HepG2 (cell line): Measurements from ENCODE around the gene GLTPD2. TPM values are rescaled to one million over a fixed set of nuclear protein-coding genes. Genes with fewer than 3 reads are reported as not detected.
A peak's percentile ranks its signal among the peaks of the same experiment; 100 is the strongest.

ENCODE experiments used
- CENPT ChIP-seq: sonication (generic); formaldehyde crosslinking; IDR thresholded peaks from 2 replicates; pipeline ENCODE4 v1.8.0; 2022; ENCODE audit warnings: low read depth, mild to moderate bottlenecking, moderate library complexity, missing genetic modification reagents
- MED1 ChIP-seq: sonication (generic); formaldehyde crosslinking; IDR thresholded peaks from 2 replicates; pipeline ENCODE4 v1.4.0; 2020; ENCODE audit warnings: missing genetic modification reagents
- MTF2 ChIP-seq: sonication (generic); formaldehyde crosslinking; IDR thresholded peaks from 2 replicates; pipeline ENCODE4 v1.5.0; 2020; ENCODE audit warnings: missing genetic modification reagents, borderline replicate concordance
- RAD51 ChIP-seq: fragments of 450-650 bp; IDR thresholded peaks from 2 replicates; pipeline ENCODE4 v1.6.1; 2016; ENCODE audit warnings: borderline replicate concordance
- RARG ChIP-seq: sonication (generic); formaldehyde crosslinking; IDR thresholded peaks from 2 replicates; pipeline ENCODE4 v1.4.0; 2020; ENCODE audit warnings: low read depth, mild to moderate bottlenecking, missing genetic modification reagents
- SIN3A ChIP-seq: IDR thresholded peaks from 2 replicates; pipeline ENCODE4 v1.6.1; 2011; ENCODE audit warnings: low read depth, mild to moderate bottlenecking, control low read depth, low read length, borderline replicate concordance
- TBX2 ChIP-seq: sonication (generic); formaldehyde crosslinking; IDR thresholded peaks from 2 replicates; pipeline ENCODE4 v1.5.0; 2020; ENCODE audit warnings: missing genetic modification reagents, mild to moderate bottlenecking, borderline replicate concordance
- ZKSCAN1 ChIP-seq: fragments of 150-350 bp; IDR thresholded peaks from 2 replicates; pipeline ENCODE4 v1.6.1; 2014; ENCODE audit warnings: low read length
- ZKSCAN8 ChIP-seq: IDR thresholded peaks from 2 replicates; pipeline ENCODE4 v1.6.1; 2016; ENCODE audit warnings: borderline replicate concordance, missing genetic modification reagents, missing compliant biosample characterization
- ZMYM3 ChIP-seq: sonication (generic); formaldehyde crosslinking; IDR thresholded peaks from 2 replicates; pipeline ENCODE4 v1.5.1; 2020; ENCODE audit warnings: mild to moderate bottlenecking, missing genetic modification reagents
- ZMYM4 ChIP-seq: sonication (generic); formaldehyde crosslinking; IDR thresholded peaks from 2 replicates; pipeline ENCODE4 v1.8.1; 2023; ENCODE audit warnings: mild to moderate bottlenecking, missing genetic modification reagents
- ZNF33B ChIP-seq: sonication (generic); formaldehyde crosslinking; IDR thresholded peaks from 2 replicates; pipeline ENCODE4 v1.5.1; 2020; ENCODE audit warnings: mild to moderate bottlenecking, missing genetic modification reagents
- ZNF782 ChIP-seq: sonication (generic); formaldehyde crosslinking; IDR thresholded peaks from 2 replicates; pipeline ENCODE4 v1.4.0; 2020; ENCODE audit warnings: missing genetic modification reagents, mild to moderate bottlenecking, borderline replicate concordance
- polyA plus RNA-seq, 8 experiments: library from polyadenylated mRNA; depleted of rRNA in 3 of 8; stranded (reverse) in 7 of 8; unstranded in 1 of 8; fragments of >200 nt; fragmentation: Illumina TruSeq in 4 of 8; extraction: Trizol in 4 of 8; gene quantifications; 2 replicates each; pipeline versions ENCODE4 v1.2.1 to v1.2.3, GENCODE V29; 2011 to 2016; ENCODE audit warnings: low read depth in 4 of 8, missing spikeins in 1 of 8, mixed read lengths in 1 of 8; ENCODE audit not compliant: insufficient read depth in 1 of 8
- total RNA-seq, 5 experiments: library from RNA; depleted of rRNA; stranded (reverse); fragments of >200 nt; fragmentation: Illumina TruSeq; extraction: Trizol; gene quantifications; 2 replicates each; pipeline ENCODE4 v1.2.3, GENCODE V29; 2016; ENCODE audit warnings: low read depth in 1 of 5
- TF ChIP-seq, protein P1 (sequence below): sonication (generic); formaldehyde crosslinking; IDR thresholded peaks from 2 replicates; pipeline ENCODE4 v1.4.0; 2020; ENCODE audit warnings: missing genetic modification reagents
- TF ChIP-seq, protein P2 (sequence below): sonication (generic); formaldehyde crosslinking; IDR thresholded peaks from 2 replicates; pipeline ENCODE4 v1.4.0; 2020; ENCODE audit warnings: mild to moderate bottlenecking, missing genetic modification reagents, borderline replicate concordance
- TF ChIP-seq, protein P3 (sequence below): sonication (generic); formaldehyde crosslinking; IDR thresholded peaks from 2 replicates; pipeline ENCODE4 v1.4.0; 2020; ENCODE audit warnings: mild to moderate bottlenecking, missing genetic modification reagents
- TF ChIP-seq, protein P4 (sequence below): sonication (generic); formaldehyde crosslinking; IDR thresholded peaks from 2 replicates; pipeline ENCODE4 v1.4.0; 2020; ENCODE audit warnings: low read depth, mild to moderate bottlenecking, missing genetic modification reagents
- TF ChIP-seq, protein P5 (sequence below): sonication (generic); formaldehyde crosslinking; IDR thresholded peaks from 2 replicates; pipeline ENCODE4 v1.4.0; 2020; ENCODE audit warnings: missing genetic modification reagents, low read depth, mild to moderate bottlenecking, borderline replicate concordance
- TF ChIP-seq, protein P6 (sequence below): sonication (generic); formaldehyde crosslinking; IDR thresholded peaks from 2 replicates; pipeline ENCODE4 v1.4.0; 2020; ENCODE audit warnings: mild to moderate bottlenecking, missing genetic modification reagents

GLTPD2 gene
- total and polyA plus RNA-seq, 2 of the 13 experiments (the other 11 are each of a cell fraction or from before 2014, with no cell fraction given): 7.5 to 12.9 TPM

DNA sequence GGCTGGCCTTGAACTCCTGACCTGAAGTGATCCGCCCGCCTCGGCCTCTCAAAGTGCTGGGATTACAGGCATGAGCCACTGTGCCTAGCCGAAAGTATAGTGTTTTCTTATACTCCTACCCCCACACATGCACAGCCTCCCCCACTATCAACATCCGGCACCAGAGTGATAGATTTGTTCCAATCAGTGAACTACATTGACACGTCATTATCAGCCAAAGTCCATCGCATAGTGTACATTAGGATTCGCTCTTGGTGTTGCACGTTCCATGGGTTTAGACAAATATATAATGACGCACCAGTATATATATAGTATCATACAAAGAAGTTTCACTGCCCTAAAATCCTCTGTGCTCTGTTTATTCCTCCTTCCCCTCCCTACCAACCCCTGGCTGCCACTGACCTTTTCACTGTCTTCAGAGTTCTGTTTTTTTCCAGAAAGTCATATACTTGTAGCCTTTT is 29.0 kb upstream of the GLTPD2 start (continued):
- TF ChIP-seq ZNF33B (CRISPR knock-in tag): no peak
- no peak for TF ChIP-seq MTF2 (CRISPR knock-in tag)
- TF ChIP-seq, protein P1, sequence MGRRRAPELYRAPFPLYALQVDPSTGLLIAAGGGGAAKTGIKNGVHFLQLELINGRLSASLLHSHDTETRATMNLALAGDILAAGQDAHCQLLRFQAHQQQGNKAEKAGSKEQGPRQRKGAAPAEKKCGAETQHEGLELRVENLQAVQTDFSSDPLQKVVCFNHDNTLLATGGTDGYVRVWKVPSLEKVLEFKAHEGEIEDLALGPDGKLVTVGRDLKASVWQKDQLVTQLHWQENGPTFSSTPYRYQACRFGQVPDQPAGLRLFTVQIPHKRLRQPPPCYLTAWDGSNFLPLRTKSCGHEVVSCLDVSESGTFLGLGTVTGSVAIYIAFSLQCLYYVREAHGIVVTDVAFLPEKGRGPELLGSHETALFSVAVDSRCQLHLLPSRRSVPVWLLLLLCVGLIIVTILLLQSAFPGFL (CRISPR knock-in tag): no peak
- no peak for TF ChIP-seq CENPT
- peak; percentile 76; the same call in 1 of the 2 replicates for TF ChIP-seq ZKSCAN8 (CRISPR knock-in tag)
- TF ChIP-seq ZMYM3: peak; percentile 72
- TF ChIP-seq RARG: no peak
- TF ChIP-seq ZNF782: no peak
- TF ChIP-seq, protein P2, sequence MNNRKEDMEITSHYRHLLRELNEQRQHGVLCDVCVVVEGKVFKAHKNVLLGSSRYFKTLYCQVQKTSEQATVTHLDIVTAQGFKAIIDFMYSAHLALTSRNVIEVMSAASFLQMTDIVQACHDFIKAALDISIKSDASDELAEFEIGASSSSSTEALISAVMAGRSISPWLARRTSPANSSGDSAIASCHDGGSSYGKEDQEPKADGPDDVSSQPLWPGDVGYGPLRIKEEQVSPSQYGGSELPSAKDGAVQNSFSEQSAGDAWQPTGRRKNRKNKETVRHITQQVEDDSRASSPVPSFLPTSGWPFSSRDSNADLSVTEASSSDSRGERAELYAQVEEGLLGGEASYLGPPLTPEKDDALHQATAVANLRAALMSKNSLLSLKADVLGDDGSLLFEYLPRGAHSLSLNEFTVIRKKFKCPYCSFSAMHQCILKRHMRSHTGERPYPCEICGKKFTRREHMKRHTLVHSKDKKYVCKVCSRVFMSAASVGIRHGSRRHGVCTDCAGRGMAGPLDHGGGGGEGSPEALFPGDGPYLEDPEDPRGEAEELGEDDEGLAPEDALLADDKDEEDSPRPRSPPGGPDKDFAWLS (CRISPR knock-in tag): peak; percentile 35; the same call in 1 of the 2 replicates
- TF ChIP-seq SIN3A: no peak
- TF ChIP-seq, protein P3, sequence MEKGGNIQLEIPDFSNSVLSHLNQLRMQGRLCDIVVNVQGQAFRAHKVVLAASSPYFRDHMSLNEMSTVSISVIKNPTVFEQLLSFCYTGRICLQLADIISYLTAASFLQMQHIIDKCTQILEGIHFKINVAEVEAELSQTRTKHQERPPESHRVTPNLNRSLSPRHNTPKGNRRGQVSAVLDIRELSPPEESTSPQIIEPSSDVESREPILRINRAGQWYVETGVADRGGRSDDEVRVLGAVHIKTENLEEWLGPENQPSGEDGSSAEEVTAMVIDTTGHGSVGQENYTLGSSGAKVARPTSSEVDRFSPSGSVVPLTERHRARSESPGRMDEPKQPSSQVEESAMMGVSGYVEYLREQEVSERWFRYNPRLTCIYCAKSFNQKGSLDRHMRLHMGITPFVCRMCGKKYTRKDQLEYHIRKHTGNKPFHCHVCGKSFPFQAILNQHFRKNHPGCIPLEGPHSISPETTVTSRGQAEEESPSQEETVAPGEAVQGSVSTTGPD (CRISPR knock-in tag): peak; percentile 23; the same call in 1 of the 2 replicates
- peak; percentile 99 for TF ChIP-seq MED1 (CRISPR knock-in tag)
- no peak for TF ChIP-seq ZKSCAN1
- TF ChIP-seq, protein P4, sequence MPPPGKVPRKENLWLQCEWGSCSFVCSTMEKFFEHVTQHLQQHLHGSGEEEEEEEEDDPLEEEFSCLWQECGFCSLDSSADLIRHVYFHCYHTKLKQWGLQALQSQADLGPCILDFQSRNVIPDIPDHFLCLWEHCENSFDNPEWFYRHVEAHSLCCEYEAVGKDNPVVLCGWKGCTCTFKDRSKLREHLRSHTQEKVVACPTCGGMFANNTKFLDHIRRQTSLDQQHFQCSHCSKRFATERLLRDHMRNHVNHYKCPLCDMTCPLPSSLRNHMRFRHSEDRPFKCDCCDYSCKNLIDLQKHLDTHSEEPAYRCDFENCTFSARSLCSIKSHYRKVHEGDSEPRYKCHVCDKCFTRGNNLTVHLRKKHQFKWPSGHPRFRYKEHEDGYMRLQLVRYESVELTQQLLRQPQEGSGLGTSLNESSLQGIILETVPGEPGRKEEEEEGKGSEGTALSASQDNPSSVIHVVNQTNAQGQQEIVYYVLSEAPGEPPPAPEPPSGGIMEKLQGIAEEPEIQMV: no peak
- TF ChIP-seq, protein P5, sequence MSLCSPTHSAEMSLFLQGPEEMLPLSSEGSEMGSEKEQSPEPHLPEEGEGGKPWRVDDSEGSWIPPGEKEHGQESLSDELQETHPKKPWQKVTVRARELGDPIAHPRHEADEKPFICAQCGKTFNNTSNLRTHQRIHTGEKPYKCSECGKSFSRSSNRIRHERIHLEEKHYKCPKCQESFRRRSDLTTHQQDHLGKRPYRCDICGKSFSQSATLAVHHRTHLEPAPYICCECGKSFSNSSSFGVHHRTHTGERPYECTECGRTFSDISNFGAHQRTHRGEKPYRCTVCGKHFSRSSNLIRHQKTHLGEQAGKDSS (CRISPR knock-in tag): peak; percentile 69
- no peak for TF ChIP-seq RAD51
- TF ChIP-seq TBX2 (CRISPR knock-in tag): peak; percentile 96
- TF ChIP-seq ZMYM4 (CRISPR knock-in tag): peak; percentile 79
- TF ChIP-seq, protein P6, sequence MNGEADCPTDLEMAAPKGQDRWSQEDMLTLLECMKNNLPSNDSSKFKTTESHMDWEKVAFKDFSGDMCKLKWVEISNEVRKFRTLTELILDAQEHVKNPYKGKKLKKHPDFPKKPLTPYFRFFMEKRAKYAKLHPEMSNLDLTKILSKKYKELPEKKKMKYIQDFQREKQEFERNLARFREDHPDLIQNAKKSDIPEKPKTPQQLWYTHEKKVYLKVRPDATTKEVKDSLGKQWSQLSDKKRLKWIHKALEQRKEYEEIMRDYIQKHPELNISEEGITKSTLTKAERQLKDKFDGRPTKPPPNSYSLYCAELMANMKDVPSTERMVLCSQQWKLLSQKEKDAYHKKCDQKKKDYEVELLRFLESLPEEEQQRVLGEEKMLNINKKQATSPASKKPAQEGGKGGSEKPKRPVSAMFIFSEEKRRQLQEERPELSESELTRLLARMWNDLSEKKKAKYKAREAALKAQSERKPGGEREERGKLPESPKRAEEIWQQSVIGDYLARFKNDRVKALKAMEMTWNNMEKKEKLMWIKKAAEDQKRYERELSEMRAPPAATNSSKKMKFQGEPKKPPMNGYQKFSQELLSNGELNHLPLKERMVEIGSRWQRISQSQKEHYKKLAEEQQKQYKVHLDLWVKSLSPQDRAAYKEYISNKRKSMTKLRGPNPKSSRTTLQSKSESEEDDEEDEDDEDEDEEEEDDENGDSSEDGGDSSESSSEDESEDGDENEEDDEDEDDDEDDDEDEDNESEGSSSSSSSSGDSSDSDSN (CRISPR knock-in tag): peak; percentile 46; the same call in 1 of the 2 replicates
